AG09319 (cell line): ENCODE measurements around the gene MAP3K20.

Experiments
- DNase-seq: peaks from one replicate; pipeline ENCODE4 v3.0.0-alpha.2; 2010; ENCODE audit warnings: low read depth; ENCODE audit errors: extremely low read depth
- TF ChIP-seq, protein P1 (sequence below): IDR thresholded peaks from 2 replicates; pipeline ENCODE4 v1.5.1; 2011; ENCODE audit warnings: low read depth, mild to moderate bottlenecking, inconsistent platforms, low read length, moderate library complexity

The MAP3K20 gene

DNA sequence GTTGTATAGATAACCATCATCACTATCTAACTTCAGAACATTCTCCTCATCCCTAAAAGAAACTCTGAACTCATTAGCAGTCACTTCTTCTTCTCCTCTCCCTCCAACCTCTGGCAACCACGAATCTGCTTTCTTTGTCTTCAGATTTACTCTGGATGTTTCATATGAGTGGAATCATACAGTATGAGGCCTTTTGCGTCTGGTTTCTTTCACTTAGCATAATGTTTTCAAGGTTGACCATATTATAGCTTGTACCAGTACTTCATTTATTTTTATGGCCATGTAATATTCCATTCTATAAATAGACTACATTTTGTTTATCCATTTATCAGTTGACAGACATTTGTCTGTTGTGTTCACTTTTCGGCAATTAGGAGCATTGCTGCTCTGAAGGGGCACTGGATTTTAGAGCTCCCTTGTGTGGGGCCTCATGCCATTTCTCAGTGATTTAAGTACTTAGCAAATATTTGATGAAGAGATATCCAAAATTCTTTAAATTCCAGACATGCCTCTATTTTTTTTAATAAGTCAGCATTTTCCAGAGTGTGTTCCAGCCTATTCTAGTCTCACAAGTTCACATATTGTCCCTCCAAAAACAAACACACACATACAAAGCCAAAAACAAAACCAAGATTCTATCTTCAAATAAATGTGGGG is 22.5 kb upstream of the MAP3K20 start:
- TF ChIP-seq, protein P1, sequence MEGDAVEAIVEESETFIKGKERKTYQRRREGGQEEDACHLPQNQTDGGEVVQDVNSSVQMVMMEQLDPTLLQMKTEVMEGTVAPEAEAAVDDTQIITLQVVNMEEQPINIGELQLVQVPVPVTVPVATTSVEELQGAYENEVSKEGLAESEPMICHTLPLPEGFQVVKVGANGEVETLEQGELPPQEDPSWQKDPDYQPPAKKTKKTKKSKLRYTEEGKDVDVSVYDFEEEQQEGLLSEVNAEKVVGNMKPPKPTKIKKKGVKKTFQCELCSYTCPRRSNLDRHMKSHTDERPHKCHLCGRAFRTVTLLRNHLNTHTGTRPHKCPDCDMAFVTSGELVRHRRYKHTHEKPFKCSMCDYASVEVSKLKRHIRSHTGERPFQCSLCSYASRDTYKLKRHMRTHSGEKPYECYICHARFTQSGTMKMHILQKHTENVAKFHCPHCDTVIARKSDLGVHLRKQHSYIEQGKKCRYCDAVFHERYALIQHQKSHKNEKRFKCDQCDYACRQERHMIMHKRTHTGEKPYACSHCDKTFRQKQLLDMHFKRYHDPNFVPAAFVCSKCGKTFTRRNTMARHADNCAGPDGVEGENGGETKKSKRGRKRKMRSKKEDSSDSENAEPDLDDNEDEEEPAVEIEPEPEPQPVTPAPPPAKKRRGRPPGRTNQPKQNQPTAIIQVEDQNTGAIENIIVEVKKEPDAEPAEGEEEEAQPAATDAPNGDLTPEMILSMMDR: no peak
- DNase-seq: no peak

DNA sequence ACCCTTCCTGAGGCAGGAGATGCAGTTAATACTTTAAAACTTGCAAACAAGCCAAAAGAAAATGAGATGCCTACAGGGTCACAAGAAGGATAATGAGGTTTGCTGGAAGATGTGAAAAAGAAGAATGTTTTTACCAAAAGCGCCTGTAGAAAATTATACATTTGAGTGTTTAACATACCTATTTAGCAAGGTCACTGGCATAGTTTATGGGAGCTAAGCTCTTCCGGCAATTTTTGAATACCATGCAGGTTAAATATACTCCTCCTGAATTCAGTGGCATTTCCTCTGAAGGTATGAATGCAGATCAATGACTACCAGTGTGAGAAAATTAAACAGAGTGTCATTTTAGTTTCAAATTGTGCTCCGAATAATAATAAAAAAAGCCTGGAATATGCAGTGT is 21.2 kb upstream of the MAP3K20 start:
- TF ChIP-seq, protein P1: no peak
- DNase-seq: no peak

DNA sequence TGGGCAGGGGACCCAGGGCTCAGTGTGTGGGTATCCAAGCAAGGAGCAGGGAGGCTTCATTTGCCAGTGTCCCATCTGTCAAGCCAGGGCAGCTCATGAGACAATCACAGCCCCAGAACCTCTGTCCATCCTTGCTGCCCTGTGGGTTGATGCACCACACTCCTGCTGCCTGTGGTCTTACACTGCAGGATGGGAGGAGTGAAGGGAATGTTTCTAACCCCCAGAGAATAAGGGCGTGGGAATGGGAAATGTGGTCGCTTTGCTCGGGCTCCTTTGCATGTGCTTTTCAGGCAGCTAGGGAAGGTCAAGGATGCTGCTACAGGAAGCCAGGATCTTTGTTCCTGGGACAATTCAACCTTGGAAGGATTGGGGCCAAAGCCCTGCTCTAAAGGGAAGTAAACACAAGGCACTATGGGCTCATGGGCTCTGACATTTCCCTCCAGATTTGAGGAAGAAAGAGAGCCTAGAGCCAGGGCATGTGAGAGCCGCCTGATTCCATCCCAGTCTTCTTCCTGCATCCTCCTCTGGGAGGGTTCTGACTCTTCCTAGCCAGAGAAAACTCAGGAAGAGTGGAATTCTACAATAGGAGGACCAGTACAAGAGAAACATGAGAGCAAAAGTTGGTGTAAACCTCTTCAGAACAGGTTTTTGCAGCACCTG is 18.8 kb upstream of the MAP3K20 start:
- TF ChIP-seq, protein P1: no peak
- DNase-seq: no peak

DNA sequence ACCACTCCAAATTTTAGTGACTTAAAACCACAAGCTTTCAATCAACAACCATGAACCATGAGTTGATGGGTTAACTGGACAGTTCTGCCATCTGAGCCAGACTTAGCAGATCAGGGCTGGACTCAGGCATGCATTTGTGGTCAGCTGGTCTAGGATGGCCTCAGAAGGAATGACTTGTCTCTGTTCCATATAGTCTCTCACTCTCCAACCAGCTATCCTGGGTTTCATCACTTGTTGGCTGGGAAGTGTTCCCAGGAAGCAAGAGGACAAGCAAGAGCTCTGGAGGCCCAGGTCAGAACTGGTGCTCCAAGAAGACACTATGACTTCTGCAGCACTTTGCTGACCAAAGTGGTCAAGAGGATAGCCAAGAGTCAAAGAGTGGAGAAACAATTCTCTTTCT is 17.5 kb upstream of the MAP3K20 start:
- DNase-seq: no peak
- TF ChIP-seq, protein P1: no peak

DNA sequence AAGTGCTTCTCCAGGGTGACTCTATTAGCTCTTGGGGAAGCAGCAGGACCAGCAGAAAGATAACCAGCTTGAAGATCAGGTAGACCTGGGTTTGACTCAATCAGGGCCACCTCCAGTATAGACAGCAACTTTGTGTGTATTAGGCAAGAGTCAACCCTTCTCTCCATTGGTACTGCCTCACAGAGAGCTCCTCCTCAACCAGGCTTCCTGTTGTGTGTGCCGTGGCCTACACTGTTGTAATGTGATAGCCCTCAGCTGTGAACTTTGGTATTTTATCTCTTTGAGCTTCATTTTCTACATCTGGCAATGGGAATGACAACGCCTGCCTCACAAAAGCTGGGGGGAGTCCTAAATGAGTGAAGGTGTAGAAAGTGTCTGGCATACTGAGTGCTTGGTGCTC is 17.0 kb upstream of the MAP3K20 start:
- DNase-seq: no peak
- TF ChIP-seq, protein P1: no peak

DNA sequence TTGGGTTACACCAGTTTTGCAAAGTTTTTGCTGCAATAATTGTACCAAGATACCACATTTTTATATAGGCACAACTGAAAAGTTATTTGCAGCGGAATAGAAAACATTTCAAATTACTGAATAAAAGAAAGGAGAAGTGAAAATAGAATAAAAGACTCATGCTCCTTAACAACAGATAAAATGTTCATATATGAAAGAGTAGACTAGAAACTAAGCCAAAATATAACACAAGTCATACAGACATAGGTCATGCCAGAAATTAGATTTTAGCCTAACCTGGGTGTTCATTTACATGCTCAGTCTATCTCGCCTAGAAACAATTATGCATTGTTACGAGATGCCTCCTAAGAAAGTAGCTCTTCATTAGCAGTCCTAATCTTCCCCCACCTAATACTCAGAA is 16.4 kb upstream of the MAP3K20 start:
- TF ChIP-seq, protein P1: no peak

DNA sequence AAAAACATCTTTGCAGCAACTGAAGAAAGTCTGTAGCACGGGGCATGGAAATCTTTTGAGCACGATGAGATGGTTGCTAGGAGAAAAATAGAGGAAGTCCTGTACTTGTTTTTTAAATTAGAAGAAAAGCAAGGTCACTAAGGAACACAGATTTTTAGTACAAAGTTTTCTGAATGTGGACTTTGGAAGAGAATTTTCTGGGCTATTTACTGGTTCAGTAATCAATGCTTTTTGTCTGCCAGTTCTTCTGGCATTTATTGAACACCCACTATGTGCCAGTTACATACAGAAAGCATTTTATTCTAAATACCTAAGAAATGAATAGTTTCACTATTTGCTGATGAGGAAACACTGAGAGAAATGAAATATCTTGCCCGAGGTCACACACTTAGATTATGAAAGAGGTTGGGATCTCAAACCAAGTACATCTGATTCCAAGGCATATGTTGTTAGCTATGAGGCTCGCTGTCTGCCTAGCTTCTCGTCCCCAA is 15.6 kb upstream of the MAP3K20 start:
- TF ChIP-seq, protein P1: no peak

More for the DNA sequence above, 16.4 kb upstream of the MAP3K20 start:
- DNase-seq: no peak

More for the DNA sequence above, 15.6 kb upstream of the MAP3K20 start:
- peak; percentile 32 for DNase-seq
